DOHH2 (cell line): ENCODE results near the gene CLASP1.
A peak's percentile ranks its signal among the peaks of the same experiment; 100 is the strongest.

Experiments used
- H3F3A ChIP-seq: fragments of 200-600 bp; sonication (generic), shearing (Covaris generic); 2 replicates; pipeline ENCODE4 v1.6.0; 2016; ENCODE audit warnings: antibody characterized with exemption, mild to moderate bottlenecking; ENCODE audit not compliant: control insufficient read depth, insufficient read depth
- H3K27ac ChIP-seq: fragments of 200-600 bp; sonication (generic); 2 replicates; pipeline ENCODE4 v1.5.1; 2014; ENCODE audit warnings: low read depth, mild to moderate bottlenecking, low read length, moderate library complexity
- H3K27me3 ChIP-seq: fragments of 200-600 bp; sonication (generic); 2 replicates; pipeline ENCODE4 v1.6.1; 2014; ENCODE audit warnings: mild to moderate bottlenecking, low read length, mixed read lengths; ENCODE audit not compliant: control insufficient read depth
- H3K36me3 ChIP-seq: fragments of 200-600 bp; sonication (generic); 2 replicates; pipeline ENCODE4 v1.6.1; 2014; ENCODE audit warnings: mild to moderate bottlenecking, low read length, moderate library complexity, mixed read lengths; ENCODE audit not compliant: control insufficient read depth
- H3K4me1 ChIP-seq: fragments of 200-600 bp; sonication (generic); 2 replicates; pipeline ENCODE4 v1.6.1; 2014; ENCODE audit warnings: mild to moderate bottlenecking, low read length, mixed read lengths; ENCODE audit not compliant: control insufficient read depth
- H3K4me2 ChIP-seq: fragments of 200-600 bp; sonication (generic); 2 replicates; pipeline ENCODE4 v1.6.0; 2014; ENCODE audit warnings: mild to moderate bottlenecking, low read length, moderate library complexity
- H3K4me3 ChIP-seq: fragments of 200-600 bp; sonication (generic); 2 replicates; pipeline ENCODE4 v1.5.1; 2014; ENCODE audit warnings: mild to moderate bottlenecking, low read length, mixed read lengths
- H3K79me2 ChIP-seq: fragments of 200-600 bp; sonication (generic); 2 replicates; pipeline ENCODE4 v1.6.1; 2014; ENCODE audit warnings: mild to moderate bottlenecking, low read length, mixed read lengths; ENCODE audit not compliant: control insufficient read depth
- H3K9me2 ChIP-seq: fragments of 200-600 bp; sonication (generic); replicated peaks from 2 replicates; pipeline ENCODE4 v1.6.1; 2014; ENCODE audit warnings: mild to moderate bottlenecking, low read length, mixed read lengths; ENCODE audit not compliant: control insufficient read depth
- H3K9me3 ChIP-seq: fragments of 200-600 bp; sonication (generic); 2 replicates; pipeline ENCODE4 v1.6.1; 2014; ENCODE audit warnings: antibody characterized with exemption, low read length, mixed read lengths; ENCODE audit not compliant: control insufficient read depth, insufficient read depth
- H4K20me1 ChIP-seq: fragments of 200-600 bp; sonication (generic); 2 replicates; pipeline ENCODE4 v1.6.0; 2014; ENCODE audit warnings: low read depth, mild to moderate bottlenecking, antibody characterized with exemption, low read length, moderate library complexity; ENCODE audit not compliant: control insufficient read depth, insufficient read depth
- CTCF ChIP-seq: fragments of 200-600 bp; sonication (generic); IDR thresholded peaks from one replicate; pipeline ENCODE4 v1.5.1; 2014; ENCODE audit warnings: antibody characterized with exemption, mild to moderate bottlenecking, low read depth, low read length; ENCODE audit not compliant: poor library complexity, severe bottlenecking
- EZH2phosphoT487 ChIP-seq: fragments of 200-600 bp; sonication (generic); IDR thresholded peaks from 2 replicates; pipeline ENCODE4 v1.6.1; 2017; ENCODE audit warnings: borderline replicate concordance, mild to moderate bottlenecking, antibody characterized with exemption, low read length, moderate library complexity, mixed read lengths

CLASP1 gene

DNA sequence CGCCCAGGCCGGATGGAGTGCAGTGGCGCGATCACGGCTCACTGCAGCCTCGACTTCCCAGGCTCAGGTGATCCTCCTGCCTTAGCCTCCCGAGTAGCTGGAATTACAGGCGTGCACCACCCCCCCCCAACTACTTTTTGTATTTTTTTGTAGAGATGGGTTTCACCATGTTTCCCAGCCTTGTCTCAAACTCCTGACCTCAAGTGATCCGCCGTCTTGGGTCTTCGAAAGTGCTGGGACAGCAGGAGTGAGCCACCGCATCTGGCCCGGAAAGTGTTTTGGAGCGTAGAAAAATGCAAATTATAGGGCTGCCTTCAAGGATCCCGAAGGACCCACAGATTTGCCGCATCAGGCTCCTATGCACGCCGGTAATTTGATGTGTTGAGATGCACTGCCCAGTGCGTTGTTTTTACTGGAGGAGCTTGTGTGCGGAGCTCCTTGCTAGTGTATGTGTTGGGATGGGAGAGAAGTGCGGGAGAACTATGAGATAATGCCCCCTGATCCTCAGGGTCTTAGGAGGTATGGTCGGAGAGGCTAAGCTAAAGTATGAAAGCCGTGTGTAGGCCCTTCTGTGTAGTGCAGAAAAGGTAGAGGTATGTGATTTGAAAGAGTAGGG, 1.2 kb upstream of the CLASP1 start:
- peaks cover 88% of the 10 kb centered on the region for H3K79me2 ChIP-seq
- peak overlapping the region; percentile 91 for H3K4me2 ChIP-seq
- H3K27ac ChIP-seq: peak overlapping the region; percentile 89
- H3K4me3 ChIP-seq: peak overlapping the region; percentile 83
- H3K27me3 ChIP-seq: no peaks in the 10 kb centered on the region
- H4K20me1 ChIP-seq: no peaks in the 10 kb centered on the region
- H3K9me2 ChIP-seq: no peaks in the 10 kb centered on the region
- H3K4me1 ChIP-seq: peaks cover 31% of the 10 kb centered on the region
- H3K36me3 ChIP-seq: peaks cover 29% of the 10 kb centered on the region
- H3F3A ChIP-seq: no peaks in the 10 kb centered on the region
- H3K9me3 ChIP-seq: no peaks in the 10 kb centered on the region
- TF ChIP-seq EZH2phosphoT487 (no peak), CTCF (no peak)

DNA sequence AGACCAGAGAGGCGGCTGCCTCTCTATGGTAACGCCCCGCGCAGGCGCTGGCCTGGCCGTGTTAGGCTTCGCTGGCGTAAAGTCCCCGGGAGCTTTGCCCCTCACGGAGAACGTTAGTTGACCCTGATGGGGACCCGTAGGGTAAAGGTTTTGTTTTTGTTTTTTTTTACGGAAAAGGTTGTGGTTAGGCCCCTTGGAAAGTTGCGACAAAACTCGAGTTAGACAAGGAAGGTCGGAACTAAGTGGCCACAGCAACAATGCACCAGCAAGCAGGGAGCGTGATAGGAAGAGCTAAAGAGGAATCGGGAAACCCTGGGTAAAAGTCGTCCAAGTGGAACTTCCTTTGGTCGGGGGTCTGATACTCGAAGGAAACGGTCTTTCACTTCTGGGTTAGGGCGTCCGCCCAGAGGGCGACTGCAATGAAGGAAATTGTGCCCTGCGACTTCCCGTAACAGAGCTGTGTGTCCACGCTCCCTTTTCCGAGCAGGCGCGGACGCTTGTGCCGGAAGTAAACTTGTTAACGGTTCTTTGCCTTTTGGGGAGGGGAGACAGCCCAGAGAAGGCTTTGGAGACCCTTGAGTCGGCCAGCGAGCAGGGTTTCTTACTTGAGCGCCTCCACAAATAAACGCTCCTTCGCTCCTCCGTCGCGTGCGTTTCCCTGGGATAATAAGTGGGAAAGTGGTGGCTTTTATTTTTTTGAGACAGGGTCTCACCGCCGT, 493 bp upstream of the CLASP1 start:
- peaks cover 37% of the 10 kb centered on the region for H3K4me1 ChIP-seq
- peaks cover 34% of the 10 kb centered on the region for H3K36me3 ChIP-seq
- H3K9me3 ChIP-seq: no peaks in the 10 kb centered on the region
- TF ChIP-seq EZH2phosphoT487 (no peak), CTCF (no peak)
- no peaks in the 10 kb centered on the region for H3F3A ChIP-seq
- 0 out of 2 replicates have a peak, but pooled peaks cover 4% of the 10 kb centered on the region for H4K20me1 ChIP-seq
- no peaks in the 10 kb centered on the region for H3K27me3 ChIP-seq
- H3K4me2 ChIP-seq: peak overlapping the region; percentile 91
- peak overlapping the region; percentile 83 for H3K4me3 ChIP-seq
- peak overlapping the region; percentile 89 for H3K27ac ChIP-seq
- H3K79me2 ChIP-seq: peaks cover 90% of the 10 kb centered on the region
- no peaks in the 10 kb centered on the region for H3K9me2 ChIP-seq

GRCh38 chr2:121648206-121649148, 785 bp downstream of the CLASP1 start:
- Histone ChIP-seq H3K4me1 (peaks cover 37% of the 10 kb centered on the region), H3K79me2 (peaks cover 90% of the 10 kb centered on the region), H3K36me3 (peaks cover 39% of the 10 kb centered on the region), H3K9me2 (no peaks in the 10 kb centered on the region), H3K4me2 (peak overlapping the region; percentile 91), H3K9me3 (no peaks in the 10 kb centered on the region), H3F3A (no peaks in the 10 kb centered on the region), H3K27ac (peak overlapping the region; percentile 89), H3K4me3 (peak overlapping the region; percentile 83), H4K20me1 (peaks cover 7% of the 10 kb centered on the region; the same call in 1 of the 2 replicates), H3K27me3 (no peaks in the 10 kb centered on the region)
- TF ChIP-seq CTCF (no peak), EZH2phosphoT487 (no peak)
